HepG2 (cell line): ENCODE data around the gene ACAT2. TPM values are rescaled to one million over a fixed set of nuclear protein-coding genes. Genes with fewer than 3 reads are reported as not detected.

ENCODE experiments used
- ASH2L ChIP-seq: fragments of 300-600, 200-600 bp; sonication (generic); IDR thresholded peaks from 2 replicates; pipeline ENCODE4 v1.7.0; 2017; ENCODE audit warnings: low read depth, mild to moderate bottlenecking, moderate library complexity, mixed read lengths, low read length; ENCODE audit not compliant: insufficient read length
- HCFC1 ChIP-seq: fragments of 150-350 bp; IDR thresholded peaks from 2 replicates; pipeline ENCODE4 v1.6.1; 2014; ENCODE audit warnings: low read depth, low read length
- KAT2B ChIP-seq: fragments of 150-350 bp; IDR thresholded peaks from 2 replicates; pipeline ENCODE4 v1.6.1; 2014; ENCODE audit warnings: low read depth, low read length, borderline replicate concordance
- KLF16 ChIP-seq, 2 experiments: sonication (generic) in 1 of 2; formaldehyde crosslinking in 1 of 2; IDR thresholded peaks; 2 replicates each; pipeline versions ENCODE4 v1.6.1 to v1.8.0; 2016 to 2023; ENCODE audit warnings: missing genetic modification reagents in 2 of 2, missing compliant biosample characterization in 1 of 2
- NCOA2 ChIP-seq: sonication (generic); formaldehyde crosslinking; IDR thresholded peaks from 2 replicates; pipeline ENCODE4 v1.8.0; 2022; ENCODE audit warnings: inconsistent platforms
- ONECUT2 ChIP-seq: sonication (generic); formaldehyde crosslinking; IDR thresholded peaks from 2 replicates; pipeline ENCODE4 v1.4.0; 2020; ENCODE audit warnings: missing genetic modification reagents
- REL ChIP-seq: sonication (generic); formaldehyde crosslinking; conservative IDR thresholded peaks from 2 replicates; pipeline ENCODE4 v1.8.0; 2022; ENCODE audit warnings: mild to moderate bottlenecking, missing genetic modification reagents, moderate library complexity
- SMAD3 ChIP-seq: sonication (generic); formaldehyde crosslinking; IDR thresholded peaks from 2 replicates; pipeline ENCODE4 v1.4.0; 2020; ENCODE audit warnings: missing genetic modification reagents
- THAP9 ChIP-seq: sonication (generic); formaldehyde crosslinking; IDR thresholded peaks from 2 replicates; pipeline ENCODE4; 2020; ENCODE audit warnings: missing genetic modification reagents, mild to moderate bottlenecking, borderline replicate concordance
- USF2 ChIP-seq, 2 experiments: sonication (generic) in 1 of 2; formaldehyde crosslinking in 1 of 2; IDR thresholded peaks; 2 replicates each; pipeline versions ENCODE4 v1.5.1 to v1.6.1; 2011 to 2020; ENCODE audit warnings: borderline replicate concordance in 1 of 2, low read depth in 1 of 2, low read length in 1 of 2, mild to moderate bottlenecking in 1 of 2, missing genetic modification reagents in 1 of 2, moderate library complexity in 1 of 2
- ZFP36L1 ChIP-seq: sonication (generic); formaldehyde crosslinking; IDR thresholded peaks from 2 replicates; pipeline ENCODE4 v1.8.0; 2022; ENCODE audit warnings: mild to moderate bottlenecking, missing genetic modification reagents, moderate library complexity
- ZNF263 ChIP-seq: sonication (generic); formaldehyde crosslinking; IDR thresholded peaks from 2 replicates; pipeline ENCODE4 v1.4.0; 2020; ENCODE audit warnings: missing genetic modification reagents
- ZNF530 ChIP-seq: sonication (generic); formaldehyde crosslinking; IDR thresholded peaks from 2 replicates; pipeline ENCODE4 v1.5.0; 2020; ENCODE audit warnings: low read depth, mild to moderate bottlenecking, missing genetic modification reagents
- ZNF724P ChIP-seq: sonication (generic); formaldehyde crosslinking; IDR thresholded peaks from 2 replicates; pipeline ENCODE4 v1.8.0; 2022; ENCODE audit warnings: missing genetic modification reagents, borderline replicate concordance
- ZNF75D ChIP-seq: sonication (generic); formaldehyde crosslinking; IDR thresholded peaks from 2 replicates; pipeline ENCODE4 v1.8.1; 2023; ENCODE audit warnings: missing genetic modification reagents, mild to moderate bottlenecking, borderline replicate concordance
- ZNF770 ChIP-seq: sonication (generic); formaldehyde crosslinking; IDR thresholded peaks from 2 replicates; pipeline ENCODE4 v1.5.0; 2020; ENCODE audit warnings: mild to moderate bottlenecking, missing genetic modification reagents
- ZNF850 ChIP-seq: sonication (generic); formaldehyde crosslinking; conservative IDR thresholded peaks from 2 replicates; pipeline ENCODE4 v1.9.0; 2021; ENCODE audit warnings: mild to moderate bottlenecking, missing genetic modification reagents
- polyA plus RNA-seq, 8 experiments: library from polyadenylated mRNA; depleted of rRNA in 3 of 8; stranded (reverse) in 7 of 8; unstranded in 1 of 8; fragments of >200 nt; fragmentation: Illumina TruSeq in 4 of 8; extraction: Trizol in 4 of 8; gene quantifications; 2 replicates each; pipeline versions ENCODE4 v1.2.1 to v1.2.3, GENCODE V29; 2011 to 2016; ENCODE audit warnings: low read depth in 4 of 8, missing spikeins in 1 of 8, mixed read lengths in 1 of 8; ENCODE audit not compliant: insufficient read depth in 1 of 8
- total RNA-seq, 5 experiments: library from RNA; depleted of rRNA; stranded (reverse); fragments of >200 nt; fragmentation: Illumina TruSeq; extraction: Trizol; gene quantifications; 2 replicates each; pipeline ENCODE4 v1.2.3, GENCODE V29; 2016; ENCODE audit warnings: low read depth in 1 of 5
- TF ChIP-seq, protein P1 (sequence below): sonication (generic); formaldehyde crosslinking; IDR thresholded peaks from 2 replicates; pipeline ENCODE4 v1.8.0; 2022; ENCODE audit warnings: low read depth, missing genetic modification reagents
- TF ChIP-seq, protein P2 (sequence below): sonication (generic); formaldehyde crosslinking; IDR thresholded peaks from 2 replicates; pipeline ENCODE4 v1.4.0; 2020; ENCODE audit warnings: missing genetic modification reagents

The ACAT2 gene
- total and polyA plus RNA-seq, 2 of the 13 experiments (the other 11 are each of a cell fraction or from before 2014, with no cell fraction given) = 121 to 534 TPM

- TF ChIP-seq, protein P1, sequence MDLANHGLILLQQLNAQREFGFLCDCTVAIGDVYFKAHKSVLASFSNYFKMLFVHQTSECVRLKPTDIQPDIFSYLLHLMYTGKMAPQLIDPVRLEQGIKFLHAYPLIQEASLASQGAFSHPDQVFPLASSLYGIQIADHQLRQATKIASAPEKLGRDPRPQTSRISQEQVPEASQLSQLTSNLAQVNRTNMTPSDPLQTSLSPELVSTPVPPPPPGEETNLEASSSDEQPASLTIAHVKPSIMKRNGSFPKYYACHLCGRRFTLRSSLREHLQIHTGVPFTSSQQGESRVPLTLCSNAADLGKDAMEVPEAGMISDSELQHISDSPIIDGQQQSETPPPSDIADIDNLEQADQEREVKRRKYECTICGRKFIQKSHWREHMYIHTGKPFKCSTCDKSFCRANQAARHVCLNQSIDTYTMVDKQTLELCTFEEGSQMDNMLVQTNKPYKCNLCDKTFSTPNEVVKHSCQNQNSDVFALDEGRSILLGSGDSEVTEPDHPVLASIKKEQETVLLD = 0 out of 2 replicates have a peak, but pooled peaks have one; percentile 32
- peak; percentile 88 for TF ChIP-seq ASH2L
- TF ChIP-seq KAT2B = no peak
- peak; percentile 11; the same call in 1 of the 2 replicates for TF ChIP-seq HCFC1
- TF ChIP-seq KLF16 (CRISPR knock-in tag; IDR thresholded peaks at IDR 0.05) = no peak
- no peak for TF ChIP-seq ZNF263 (CRISPR knock-in tag)
- no peak for TF ChIP-seq USF2 (IDR thresholded peaks at IDR 0.05; ENCODE audit: low read depth, low read length)
- TF ChIP-seq USF2 (CRISPR knock-in tag; IDR thresholded peaks at IDR 0.05; ENCODE audit: borderline replicate concordance) = no peak
- no peak for TF ChIP-seq ONECUT2 (CRISPR knock-in tag)
- 0 out of 2 replicates have a peak, but pooled peaks have one; percentile 49 for TF ChIP-seq ZNF850 (CRISPR knock-in tag)
- TF ChIP-seq THAP9 (CRISPR knock-in tag) = no peak
- TF ChIP-seq ZNF75D (CRISPR knock-in tag) = no peak
- TF ChIP-seq, protein P2, sequence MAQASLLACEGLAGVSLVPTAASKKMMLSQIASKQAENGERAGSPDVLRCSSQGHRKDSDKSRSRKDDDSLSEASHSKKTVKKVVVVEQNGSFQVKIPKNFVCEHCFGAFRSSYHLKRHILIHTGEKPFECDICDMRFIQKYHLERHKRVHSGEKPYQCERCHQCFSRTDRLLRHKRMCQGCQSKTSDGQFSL (CRISPR knock-in tag) = no peak
- TF ChIP-seq SMAD3 (CRISPR knock-in tag) = no peak
- 0 out of 2 replicates have a peak, but pooled peaks have one; percentile 22 for TF ChIP-seq ZNF530
- no peak for TF ChIP-seq REL (CRISPR knock-in tag)
- TF ChIP-seq NCOA2 (CRISPR knock-in tag) = no peak
- TF ChIP-seq ZNF770 (CRISPR knock-in tag) = peak; percentile 4; the same call in 1 of the 2 replicates
- no peak for TF ChIP-seq ZNF724P (CRISPR knock-in tag)
- peak; percentile 63; the same call in 1 of the 2 replicates for TF ChIP-seq ZFP36L1
Observed at GRCh38 chr6:159761129-159761872, 544 bp upstream of the ACAT2 start (continued).
